HG03097 (cell line): Measurements from ENCODE around the gene PRPF8.
A peak's percentile ranks its signal among the peaks of the same experiment; 100 is the strongest.
"Not testable (repeated sequence)": the region's sequence is repeated elsewhere in the genome, so short reads cannot be mapped to it uniquely, and the experiment has no call there.

Experiments
- ATAC-seq: cut with Tn5 transposase; IDR thresholded peaks from one replicate; pipeline ENCODE4 v1.9.1; 2021; ENCODE audit not compliant: unreplicated experiment, low FRiP score

Gene PRPF8

DNA sequence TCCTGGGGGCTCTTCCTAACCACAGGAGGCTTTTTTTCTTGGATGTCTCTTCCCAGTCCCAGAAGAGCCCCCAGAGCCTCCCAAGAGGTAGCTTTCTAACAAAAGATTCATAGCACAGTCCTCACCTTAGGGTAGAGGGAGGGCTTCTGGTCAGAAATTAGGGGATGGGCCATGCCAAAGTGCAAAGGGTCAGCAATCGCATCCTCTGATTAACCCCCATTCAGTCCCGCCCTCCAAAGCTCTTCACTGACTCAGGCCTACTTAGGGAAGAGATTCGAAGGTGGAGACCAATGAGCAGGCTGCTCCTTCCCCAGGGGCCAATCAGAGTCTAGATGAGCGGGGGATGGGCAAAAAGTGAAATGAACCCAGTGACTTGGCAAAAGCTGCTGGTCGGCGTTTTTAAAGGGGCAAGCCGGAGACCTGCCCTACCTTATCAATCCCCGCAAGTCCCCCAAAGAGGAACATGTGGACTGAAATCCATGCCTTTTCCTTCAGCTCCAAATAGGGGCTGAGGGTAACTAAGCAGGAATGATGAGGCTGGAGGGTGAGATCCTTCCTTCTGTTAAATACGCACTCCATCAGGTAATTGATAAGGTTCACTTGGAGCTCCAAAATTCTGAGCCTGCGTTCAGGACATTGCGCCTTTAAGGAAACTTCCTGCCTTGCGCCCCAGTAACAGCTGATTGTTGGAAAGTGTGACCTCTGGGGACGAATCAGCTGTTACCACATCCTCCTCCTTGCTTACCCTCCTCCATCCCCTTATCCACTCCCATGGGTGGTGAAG, 32.4 kb upstream of the PRPF8 start:
- peak; percentile 29 for ATAC-seq

DNA sequence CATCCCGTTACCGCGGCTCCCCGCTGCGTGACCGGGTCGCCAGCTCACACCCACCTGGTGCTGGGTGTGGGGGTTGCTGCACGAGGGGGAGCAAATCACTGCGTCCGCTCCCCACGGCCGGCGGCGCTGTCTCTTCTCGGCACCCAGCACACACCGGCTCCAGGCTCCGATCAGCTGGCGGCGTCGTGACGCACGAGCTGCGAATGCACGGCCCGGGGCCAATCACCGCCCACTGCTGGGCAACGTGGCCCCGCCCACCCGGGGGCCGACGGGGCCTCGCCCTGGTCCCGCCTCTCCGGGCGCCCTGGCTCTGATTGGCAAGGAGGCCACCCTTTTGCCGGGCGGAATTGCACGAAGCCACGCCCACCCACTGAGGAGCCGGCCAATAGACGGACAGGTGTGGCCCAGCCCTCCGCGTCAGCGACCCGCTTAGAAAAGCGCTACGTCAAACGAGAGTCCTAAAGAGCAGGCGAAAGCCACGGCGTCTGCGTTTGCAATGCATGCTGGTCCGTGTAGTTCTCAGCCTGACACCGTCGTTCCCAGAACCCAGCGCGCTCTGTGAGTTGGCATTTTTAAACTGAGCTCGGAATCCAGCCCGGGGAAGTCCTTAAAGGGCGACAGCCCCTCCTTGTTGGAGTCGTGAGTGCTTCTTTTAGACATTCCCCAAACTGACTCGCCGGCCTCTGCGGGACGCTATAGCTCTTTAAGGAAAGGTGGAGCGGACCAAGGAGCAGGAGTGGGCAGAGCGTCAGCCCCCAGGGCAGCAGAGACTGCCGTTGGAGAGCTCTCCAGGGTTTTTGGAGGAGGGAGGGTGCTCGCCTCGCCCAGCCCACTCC, 31.6 kb upstream of the PRPF8 start:
- ATAC-seq, result peak; percentile 69

DNA sequence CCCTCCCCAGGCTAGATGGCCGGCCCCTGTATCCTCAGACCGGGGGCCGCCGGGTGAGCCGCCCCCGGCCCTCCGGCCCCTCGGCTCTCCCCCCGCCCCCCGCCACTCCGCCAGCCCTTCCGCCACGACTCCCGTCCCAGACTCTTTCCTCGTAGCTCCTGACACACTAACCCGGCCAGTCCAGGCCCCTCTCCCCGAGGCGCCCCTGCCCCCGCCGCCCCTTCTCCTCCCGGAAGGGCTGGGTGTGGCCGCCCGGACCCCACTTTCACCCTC, 31.1 kb upstream of the PRPF8 start:
- no peak for ATAC-seq

DNA sequence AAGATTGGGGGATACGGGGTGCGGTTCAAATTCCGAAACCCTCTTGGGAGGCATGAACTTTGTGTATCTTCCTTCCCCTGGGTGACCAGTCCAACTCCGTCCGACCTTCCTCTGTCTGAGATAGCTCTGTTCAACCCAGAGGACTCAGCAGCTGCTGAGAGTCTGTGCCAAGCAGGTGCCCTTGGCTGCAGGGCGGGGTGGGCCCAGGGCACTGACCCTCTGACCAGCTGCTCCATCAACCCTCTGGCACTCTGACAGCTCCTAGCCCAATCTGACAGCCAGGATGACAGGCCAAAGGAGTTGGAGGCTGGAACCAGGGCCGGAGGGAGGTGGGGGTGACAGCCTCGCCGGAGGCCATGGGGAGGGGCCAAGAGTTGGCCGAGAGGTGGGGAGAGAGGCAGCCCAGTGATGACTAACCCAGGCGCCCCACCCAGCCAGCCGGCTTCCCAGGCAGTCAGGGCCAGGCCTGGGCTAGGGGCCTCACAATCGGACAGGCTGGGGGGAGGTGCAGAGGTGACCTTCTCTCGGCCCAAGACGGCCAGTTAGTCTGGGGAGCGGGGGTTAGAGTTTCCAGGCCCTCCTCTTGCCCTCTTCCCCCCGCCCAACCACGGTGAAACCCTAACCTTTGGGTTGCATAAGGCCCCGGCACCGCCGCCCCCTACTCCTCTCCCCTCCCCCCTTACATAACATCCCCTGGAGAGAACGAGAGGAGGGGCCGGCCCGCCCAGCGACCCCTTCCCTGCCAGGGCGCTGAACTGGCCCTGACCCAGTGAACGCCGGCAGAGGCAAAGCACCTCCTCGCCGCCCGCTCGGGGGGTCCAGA, 30.5 kb upstream of the PRPF8 start:
- no peak for ATAC-seq

DNA sequence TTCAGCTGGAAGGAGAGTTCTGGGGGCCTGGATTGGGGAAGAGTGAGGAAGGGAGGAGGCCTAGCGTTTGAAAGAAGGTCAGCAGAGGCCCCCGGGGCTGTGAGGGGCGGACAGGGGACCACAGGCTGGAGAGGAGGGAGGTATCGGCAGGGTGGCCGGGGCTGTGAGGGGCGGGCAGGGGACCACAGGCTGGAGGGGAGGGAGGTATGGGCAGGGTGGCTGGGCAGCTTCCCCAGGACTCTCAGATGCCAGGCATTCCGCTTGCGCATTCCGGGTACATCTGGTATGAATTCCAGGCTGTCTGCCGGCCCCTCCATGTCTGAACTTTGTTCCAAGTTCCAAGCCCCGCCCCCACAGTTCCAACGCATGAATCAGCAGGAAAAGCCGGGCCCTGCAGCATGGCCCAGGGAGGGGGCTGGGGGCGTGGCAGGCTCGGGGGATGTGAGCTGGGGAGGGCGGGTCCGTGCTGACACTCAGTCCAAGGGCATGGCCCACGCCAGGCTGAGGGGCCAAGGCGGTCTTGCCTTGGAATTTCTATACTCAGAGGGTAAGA, 29.8 kb upstream of the PRPF8 start:
- no peak for ATAC-seq

DNA sequence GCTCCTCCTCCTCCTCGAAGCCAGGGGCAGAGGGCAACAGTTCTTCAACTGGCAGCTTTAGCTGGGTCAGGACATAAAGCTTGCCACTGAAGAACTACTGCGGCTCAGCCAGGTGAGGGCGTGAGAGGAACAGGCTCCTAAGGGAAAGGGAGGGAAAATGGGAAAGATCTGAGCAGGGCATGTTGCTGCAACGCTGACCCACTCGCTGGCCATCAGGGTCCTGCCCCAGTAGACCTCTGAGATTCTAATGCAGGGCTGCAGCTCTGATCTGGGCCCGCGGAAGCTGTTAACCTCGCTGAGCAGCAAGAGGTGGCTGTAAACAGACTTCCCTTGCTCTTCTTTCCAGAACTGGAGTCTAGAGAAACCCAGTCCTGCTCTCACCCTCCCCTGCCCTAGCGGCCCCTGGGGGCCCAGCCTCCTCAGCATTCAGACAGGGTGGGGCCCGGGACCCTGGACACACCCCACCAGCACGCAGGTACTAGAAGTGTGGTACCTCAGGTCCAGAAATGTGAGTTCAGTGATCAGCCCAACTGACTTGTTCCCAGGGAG, 29.3 kb upstream of the PRPF8 start:
- no peak for ATAC-seq

DNA sequence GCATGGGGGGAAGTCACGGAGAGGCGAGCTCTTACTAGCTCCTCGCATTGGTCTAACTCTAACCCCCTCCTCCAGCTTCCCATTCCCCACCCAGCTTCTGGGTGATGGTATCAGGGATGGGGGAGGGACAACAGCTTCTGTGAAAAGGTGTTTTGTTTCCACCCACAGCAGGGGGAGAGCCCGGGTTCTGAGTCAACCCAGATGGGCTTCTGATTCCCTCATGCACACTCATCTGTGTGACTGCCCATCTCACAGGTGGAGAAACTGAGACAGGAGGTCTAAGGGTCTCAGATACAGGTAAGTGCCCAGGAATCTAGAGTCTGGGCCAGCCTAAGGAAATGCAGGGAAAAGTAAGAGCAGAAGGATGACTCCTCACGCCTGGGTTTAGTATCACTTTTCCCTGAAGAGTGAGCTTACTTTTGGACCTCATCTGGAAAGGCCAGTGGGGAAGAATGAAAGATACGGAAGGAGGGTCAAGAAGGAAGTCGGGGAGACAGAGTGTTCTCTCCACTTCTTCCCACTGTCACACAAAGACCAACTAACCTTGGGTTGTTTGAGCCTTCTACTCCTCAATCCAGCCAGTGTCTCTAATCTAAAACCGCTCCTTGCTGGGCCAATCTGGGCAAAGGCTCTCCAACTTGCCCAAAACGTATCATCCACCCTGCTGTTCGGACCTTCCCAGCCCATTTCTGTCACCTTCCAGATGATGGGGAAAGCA, 28.7 kb upstream of the PRPF8 start:
- no peak for ATAC-seq

DNA sequence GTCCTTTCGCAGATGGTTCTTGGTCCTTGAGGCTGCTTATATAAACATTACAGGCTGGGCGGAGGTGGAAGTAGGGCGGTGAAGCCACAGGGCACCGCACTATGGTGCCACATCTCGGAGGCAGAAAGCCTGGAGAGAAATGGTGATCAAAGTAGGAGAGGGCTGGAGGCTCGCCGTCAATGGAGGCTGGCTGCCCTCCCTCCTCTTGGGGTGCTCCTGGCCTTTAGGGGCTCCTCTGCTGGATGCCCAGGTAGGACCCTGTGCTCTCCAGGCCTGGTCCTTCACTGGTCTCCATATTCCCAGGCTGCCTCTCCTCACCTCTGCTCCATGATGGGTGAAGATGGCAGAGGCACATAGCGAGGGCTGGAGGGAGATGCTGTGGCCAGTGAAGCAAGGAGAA, 27.6 kb upstream of the PRPF8 start:
- ATAC-seq, result no peak

DNA sequence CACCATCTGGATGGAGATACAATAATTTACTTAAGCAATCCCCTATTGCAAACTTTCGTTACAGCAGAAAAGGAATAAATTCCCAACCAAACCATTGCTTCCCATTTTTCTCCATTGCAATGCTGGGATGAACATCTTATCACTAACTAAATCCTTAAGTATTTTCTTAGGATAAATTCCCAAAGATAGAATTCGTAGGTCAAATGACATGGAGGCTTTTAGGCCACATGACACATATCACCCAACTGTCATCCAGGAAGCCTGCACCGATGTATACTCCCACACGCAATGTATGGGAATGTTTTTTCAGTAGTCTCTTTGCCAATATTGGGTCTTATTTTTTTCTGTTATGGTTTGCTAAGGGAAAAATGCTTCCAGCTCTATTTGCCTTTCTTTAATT, 27.1 kb upstream of the PRPF8 start:
- no peak for ATAC-seq

DNA sequence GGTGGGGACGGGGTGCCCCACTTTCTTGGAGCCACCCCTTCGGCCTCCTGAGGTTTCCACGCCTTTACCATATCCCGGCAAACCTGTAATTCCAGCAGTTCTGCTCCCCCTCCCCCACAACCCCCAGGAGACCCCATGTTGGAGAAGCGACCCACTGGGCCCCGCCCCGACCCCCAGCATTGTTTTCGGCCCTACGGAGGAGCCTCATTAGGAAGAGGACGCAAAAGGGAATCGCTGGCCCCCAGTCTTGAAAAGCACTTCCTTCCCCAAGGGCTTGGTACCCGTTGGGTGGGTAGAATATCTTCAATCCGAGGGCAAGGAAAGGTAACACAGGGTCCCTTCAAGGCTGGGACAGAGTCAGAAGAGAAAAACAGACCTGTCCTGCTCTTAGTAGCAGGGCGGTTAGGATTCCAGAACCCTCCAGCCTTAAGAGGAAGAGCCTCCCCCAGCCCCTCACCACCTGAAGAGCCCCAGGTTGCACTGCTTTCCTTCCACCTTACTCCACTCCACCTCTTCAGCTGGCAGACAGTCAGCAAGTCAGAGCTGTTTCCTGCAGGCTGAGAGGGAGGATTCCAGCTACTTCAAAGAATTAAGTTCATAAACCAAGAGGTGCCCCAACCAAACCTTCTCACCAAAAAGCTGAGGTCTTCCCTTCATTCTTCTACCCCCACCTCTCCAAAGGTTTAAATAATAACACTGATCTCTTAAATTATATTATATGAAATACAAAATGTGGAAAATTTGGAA, 26.3 kb upstream of the PRPF8 start:
- ATAC-seq, result no peak

DNA sequence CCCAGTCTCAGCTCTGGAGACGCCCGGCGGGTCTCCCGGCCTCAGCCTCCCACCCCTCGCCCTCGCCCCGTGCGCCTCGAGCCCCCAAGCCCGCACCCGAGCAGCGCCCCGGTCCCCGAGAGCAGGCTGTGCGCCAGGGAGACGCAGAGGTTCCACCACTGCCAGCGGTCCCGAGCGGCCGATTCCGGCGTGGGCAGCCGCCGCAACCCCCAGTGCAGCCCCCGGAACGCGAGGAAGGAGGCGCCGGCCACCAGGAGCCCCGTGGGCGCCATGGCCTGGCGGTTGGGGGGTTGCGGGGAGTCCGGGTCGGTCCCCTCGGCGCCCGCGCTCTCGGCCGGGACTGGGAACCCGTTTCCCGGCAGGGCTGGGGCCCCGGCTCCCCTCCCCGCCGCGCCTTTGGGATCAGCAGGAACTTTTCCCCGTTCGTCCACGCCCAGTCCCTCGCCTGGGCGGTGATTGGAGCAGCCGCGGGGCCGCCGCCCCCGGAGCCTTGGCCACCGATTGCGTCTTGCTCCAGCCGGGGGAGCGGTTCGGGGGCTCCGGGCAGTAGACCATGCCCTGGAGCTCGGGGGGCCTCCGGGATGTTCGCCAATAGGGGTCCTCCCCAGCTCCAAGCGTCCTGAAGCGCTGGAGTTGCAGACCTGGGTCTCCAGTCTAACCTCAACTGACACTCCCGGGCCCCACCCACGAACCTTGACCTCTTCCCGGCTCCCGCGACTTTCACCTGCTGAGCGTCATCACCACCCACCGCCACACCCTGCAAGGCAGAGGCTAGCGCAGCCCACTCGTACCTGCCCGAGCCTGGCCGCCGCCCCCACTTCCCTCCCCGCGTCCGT, 25.5 kb upstream of the PRPF8 start, which contains the start of gene TLCD2:
Gene TLCD2, minus strand, starts transcription at position 407 of the 836 bp plus-strand sequence. Its CDS starts 135 bp downstream, at position 272.
- no peak for ATAC-seq

DNA sequence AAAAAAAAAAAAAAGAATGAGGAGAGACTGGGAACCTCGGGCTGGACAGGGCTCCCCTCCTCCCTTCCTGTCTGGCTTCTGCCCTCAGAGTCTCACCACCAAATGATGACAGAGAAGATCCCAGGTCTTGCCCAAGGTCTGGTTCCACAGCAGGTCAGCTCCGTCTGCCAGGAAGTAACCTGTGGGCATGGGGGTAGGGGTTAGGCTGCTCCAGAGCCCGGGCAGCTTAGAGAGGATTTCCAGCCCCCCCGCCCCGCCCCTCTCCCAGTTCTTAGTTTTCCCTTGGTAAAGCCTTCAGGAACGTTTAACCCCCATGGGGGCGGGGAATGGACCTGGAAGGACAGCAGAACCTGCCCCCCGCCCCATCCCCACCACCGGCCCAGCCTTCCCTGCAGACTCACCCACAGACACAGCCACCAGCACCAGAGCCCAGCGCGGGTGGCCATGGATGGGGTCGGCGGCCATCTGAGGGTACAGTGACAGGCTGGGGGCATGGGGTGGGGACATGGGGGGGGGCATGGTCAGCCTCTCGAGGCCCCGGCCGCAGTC, 24.8 kb upstream of the PRPF8 start:
- no peak for ATAC-seq

DNA sequence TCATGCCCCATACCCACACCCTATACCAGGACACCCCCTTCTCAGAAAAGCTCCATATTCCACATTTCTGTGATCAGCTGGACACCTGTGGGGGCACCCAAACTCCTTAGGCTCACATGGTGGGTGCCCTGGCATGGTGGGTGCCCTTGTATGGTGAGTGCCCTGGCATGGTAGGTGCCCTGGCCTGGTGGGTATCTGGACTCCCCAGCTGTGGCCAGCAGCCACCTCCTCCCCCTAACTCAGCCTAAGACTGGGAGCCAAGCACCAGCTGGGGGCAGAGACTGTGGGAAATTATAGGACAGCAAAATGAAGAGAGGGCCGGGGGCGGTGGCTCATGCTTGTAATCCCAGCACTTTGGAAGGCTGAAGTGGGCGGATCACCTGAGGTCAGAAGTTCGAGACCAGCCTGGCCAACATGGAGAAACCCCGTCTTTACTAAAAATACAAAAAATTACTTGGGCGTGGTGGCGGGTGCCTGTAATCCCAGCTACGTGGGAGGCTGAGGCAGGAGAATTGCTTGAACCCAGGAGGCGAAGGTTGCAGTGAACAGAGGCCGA, 24.2 kb upstream of the PRPF8 start:
- not testable (repeated sequence) for ATAC-seq

DNA sequence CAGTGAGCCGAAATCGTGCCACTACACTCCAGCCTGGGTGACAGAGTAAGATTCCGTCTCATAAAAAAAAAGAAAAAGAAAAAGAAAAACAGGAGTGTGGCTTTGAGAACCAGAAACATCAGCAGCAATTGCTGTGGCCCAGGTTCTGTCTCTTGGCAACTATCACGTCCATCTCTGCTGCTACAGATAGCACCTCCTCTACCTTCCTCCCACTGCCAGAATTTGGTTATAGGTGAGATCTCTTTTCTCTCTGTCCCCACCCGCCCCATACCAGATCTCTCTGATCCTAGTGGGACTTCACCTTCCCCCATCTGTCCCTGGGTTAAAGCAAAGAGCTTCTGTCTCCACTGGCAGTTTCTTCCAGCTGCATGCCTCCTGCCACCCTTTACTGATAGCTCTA, 22.4 kb upstream of the PRPF8 start:
- no peak for ATAC-seq

DNA sequence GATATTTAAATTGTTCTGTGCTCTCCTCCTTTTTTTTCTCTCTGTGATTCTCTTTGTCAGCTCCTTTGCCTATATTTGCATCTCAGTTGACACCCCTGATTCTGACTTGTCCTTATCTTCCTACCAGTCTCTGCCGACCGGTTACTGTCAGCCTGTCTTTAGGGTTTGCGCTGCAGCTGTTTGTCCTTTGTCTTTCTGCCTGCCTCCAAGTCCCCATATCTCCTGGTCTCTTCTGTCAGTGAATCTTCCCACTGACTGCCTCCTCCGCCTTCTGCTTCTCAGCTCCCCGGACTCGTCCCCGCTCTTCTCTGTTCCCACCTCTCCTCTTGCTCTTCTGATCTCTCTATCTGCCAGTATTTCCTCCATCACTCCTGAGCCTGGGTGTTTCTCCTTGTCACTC, 20.3 kb upstream of the PRPF8 start:
- no peak for ATAC-seq

DNA sequence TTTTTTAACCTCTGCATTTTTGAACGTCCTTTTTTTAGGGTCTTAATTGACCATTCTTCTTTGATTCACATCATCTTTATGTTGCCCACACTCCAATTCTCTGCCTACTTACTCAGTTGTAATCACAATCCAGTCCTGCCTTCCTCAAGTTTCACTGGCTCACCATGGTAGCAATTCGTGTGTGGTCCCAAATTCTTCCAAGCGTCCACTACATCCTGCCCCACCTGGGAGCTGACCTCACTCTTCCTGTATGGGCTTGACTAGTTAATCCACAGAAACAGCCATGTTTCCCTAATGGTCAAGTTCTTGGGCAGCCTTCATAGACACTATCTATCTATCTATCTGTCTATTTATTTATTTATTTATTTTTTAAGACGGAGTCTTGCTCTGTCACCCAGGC, 18.4 kb upstream of the PRPF8 start:
- ATAC-seq, result no peak

DNA sequence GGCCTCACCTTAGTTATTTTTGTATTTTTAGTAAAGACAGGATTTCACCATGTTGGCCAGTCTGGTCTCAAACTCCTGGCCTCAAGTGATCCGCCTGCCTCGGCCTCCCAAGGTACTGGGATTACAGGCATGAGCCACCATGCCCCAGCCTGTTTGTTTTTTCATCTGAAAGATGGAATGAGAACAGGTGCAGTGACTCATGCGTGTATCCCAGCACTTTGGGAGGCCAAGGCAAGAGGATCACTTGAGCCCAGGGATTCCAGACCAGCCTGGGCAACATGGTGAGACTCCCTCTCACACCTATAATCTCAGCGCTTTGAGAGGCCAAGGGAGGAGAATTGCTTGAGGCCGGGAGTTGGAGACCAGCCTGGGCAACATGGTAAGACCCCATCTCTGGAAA, 15.2 kb upstream of the PRPF8 start:
- ATAC-seq, result not testable (repeated sequence)

DNA sequence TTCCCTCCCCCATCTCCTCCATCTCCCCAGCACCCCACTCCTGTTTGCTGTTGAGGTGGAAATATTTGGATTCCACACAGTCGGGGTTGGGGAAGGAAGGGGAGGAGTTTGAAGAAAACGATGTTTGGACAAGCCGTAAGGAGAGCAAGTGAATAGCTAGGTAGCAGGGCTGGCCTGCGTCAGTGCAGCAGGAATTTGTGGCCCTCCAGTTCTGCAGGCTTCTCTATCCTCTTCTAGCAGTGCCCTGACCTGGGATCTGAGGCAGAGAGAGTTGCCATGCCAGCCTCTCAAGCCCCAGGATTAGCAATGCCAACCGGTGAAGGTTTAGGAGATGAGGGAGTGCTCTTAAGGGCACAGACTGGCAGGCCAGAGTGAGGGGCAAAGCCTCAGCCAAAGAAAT, 13.0 kb upstream of the PRPF8 start:
- no peak for ATAC-seq
